Osteocyte (in vitro differentiated cells): ENCODE results near the gene CSF1. TPM values are rescaled to one million over a fixed set of nuclear protein-coding genes. Genes with fewer than 3 reads are reported as not detected.

ENCODE experiments used
- DNase-seq: peaks from one replicate; pipeline ENCODE4 v3.0.0; 2021; ENCODE audit warnings: mixed read lengths; ENCODE audit not compliant: unreplicated experiment; ENCODE audit errors: extremely low spot score
- H3K27ac Mint-ChIP-seq: one replicate; pipeline ENCODE4 v1.8.0; 2021; ENCODE audit warnings: mild to moderate bottlenecking, mixed read lengths; ENCODE audit not compliant: unreplicated experiment
- H3K27me3 Mint-ChIP-seq: one replicate; pipeline ENCODE4 v1.8.0; 2021; ENCODE audit warnings: mixed read lengths; ENCODE audit not compliant: unreplicated experiment
- H3K36me3 Mint-ChIP-seq: one replicate; pipeline ENCODE4 v1.8.0; 2021; ENCODE audit warnings: mixed read lengths; ENCODE audit not compliant: unreplicated experiment
- H3K4me1 Mint-ChIP-seq: one replicate; pipeline ENCODE4 v1.8.0; 2021; ENCODE audit warnings: mixed read lengths; ENCODE audit not compliant: unreplicated experiment
- H3K4me3 Mint-ChIP-seq: one replicate; pipeline ENCODE4 v1.8.0; 2021; ENCODE audit warnings: mild to moderate bottlenecking, moderate library complexity, mixed read lengths; ENCODE audit not compliant: unreplicated experiment
- H3K9me3 Mint-ChIP-seq: one replicate; pipeline ENCODE4 v1.8.0; 2021; ENCODE audit warnings: mixed read lengths; ENCODE audit not compliant: unreplicated experiment
- CTCF ChIP-seq: fragments of 200-600 bp; sonication (generic); IDR thresholded peaks from 2 replicates; pipeline ENCODE4 v1.5.0; 2021; ENCODE audit warnings: antibody characterized with exemption, mild to moderate bottlenecking, moderate library complexity
- total RNA-seq: library from RNA; stranded (reverse); gene quantifications from 2 replicates; pipeline ENCODE4 v1.2.1, GENCODE V29; 2021

The CSF1 gene
- total RNA-seq, 1 donor from 2014 or later, result 27.9 TPM

- Mint-ChIP-seq H3K9me3 (peaks cover 8% of the 10 kb centered on the region), H3K27me3 (no peaks in the 10 kb centered on the region), H3K36me3 (no peaks in the 10 kb centered on the region), H3K27ac (peak overlapping the region; percentile 76), H3K4me3 (peak overlapping the region; percentile 12), H3K4me1 (peaks cover 41% of the 10 kb centered on the region)
- TF ChIP-seq CTCF, result no peak
- no peak for DNase-seq
Measured at GRCh38 chr1:109960745-109961094, 50.1 kb downstream of the CSF1 start.

GRCh38 chr1:109963864-109964263, 53.2 kb downstream of the CSF1 start:
- Mint-ChIP-seq H3K9me3 (peaks cover 8% of the 10 kb centered on the region), H3K4me1 (peaks cover 38% of the 10 kb centered on the region), H3K4me3 (no peak overlapping the region), H3K27me3 (no peaks in the 10 kb centered on the region), H3K27ac (no peak overlapping the region), H3K36me3 (no peaks in the 10 kb centered on the region)
- DNase-seq, result no peak
- TF ChIP-seq CTCF, result no peak

- Mint-ChIP-seq H3K27ac (no peak overlapping the region), H3K4me3 (no peak overlapping the region), H3K36me3 (no peaks in the 10 kb centered on the region), H3K27me3 (no peaks in the 10 kb centered on the region), H3K9me3 (peaks cover 8% of the 10 kb centered on the region), H3K4me1 (peaks cover 8% of the 10 kb centered on the region)
- no peak for DNase-seq
- no peak for TF ChIP-seq CTCF
Measured at GRCh38 chr1:109969146-109969829, 58.6 kb downstream of the CSF1 start.

GRCh38 chr1:109969907-109970306, 59.3 kb downstream of the CSF1 start:
- TF ChIP-seq CTCF, result no peak
- no peak for DNase-seq
- Mint-ChIP-seq H3K4me1 (peaks cover 8% of the 10 kb centered on the region), H3K36me3 (no peaks in the 10 kb centered on the region), H3K9me3 (peaks cover 7% of the 10 kb centered on the region), H3K27me3 (no peaks in the 10 kb centered on the region), H3K4me3 (no peak overlapping the region), H3K27ac (no peak overlapping the region)

GRCh38 chr1:109971559-109971958, 60.9 kb downstream of the CSF1 start:
- TF ChIP-seq CTCF, result no peak
- no peak overlapping the region for H3K4me3 Mint-ChIP-seq
- no peak for DNase-seq
- H3K36me3 Mint-ChIP-seq, result no peaks in the 10 kb centered on the region
- no peak overlapping the region for H3K27ac Mint-ChIP-seq
- peaks cover 16% of the 10 kb centered on the region for H3K4me1 Mint-ChIP-seq
- H3K27me3 Mint-ChIP-seq, result no peaks in the 10 kb centered on the region
- no peaks in the 10 kb centered on the region for H3K9me3 Mint-ChIP-seq
